Measurements from ENCODE around the gene SMOC2. TPM values are rescaled to one million over a fixed set of nuclear protein-coding genes. Genes with fewer than 3 reads are reported as not detected.
A peak's percentile ranks its signal among the peaks of the same experiment; 100 is the strongest.

The SMOC2 gene
- total and polyA plus RNA-seq, 4 donors: 1.3 to 6.4 (median 4.6) TPM

DNA sequence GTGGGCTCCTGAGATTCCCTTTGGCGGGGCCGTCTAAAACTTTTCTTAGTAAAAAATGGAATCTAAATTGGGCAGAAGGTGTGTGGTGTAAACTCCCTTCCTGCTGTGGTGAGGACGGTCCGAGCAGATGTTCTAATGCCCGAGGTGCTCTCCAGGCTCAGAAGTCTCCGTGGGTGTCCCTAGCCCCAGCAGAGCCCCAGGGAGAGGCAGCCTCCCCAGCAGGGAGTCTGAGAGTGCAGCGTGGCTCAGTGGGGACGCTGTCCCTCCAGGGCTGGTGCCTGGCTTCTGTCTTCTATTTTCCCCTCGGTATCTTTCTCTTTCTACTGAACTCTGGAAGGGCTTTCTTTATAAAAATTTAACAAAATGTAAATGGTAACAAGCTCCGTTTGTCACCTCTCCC lies 208.2 kb downstream of the SMOC2 start:
- Histone ChIP-seq H3K4me3 (no peak overlapping the region), H3K9ac (ENCODE audit: insufficient read depth in 1 of 2, low read length in 2 of 2) (no peak overlapping the region), H3K27me3 (ENCODE audit: control insufficient read depth in 3 of 3, insufficient read depth in 3 of 3, low read length in 2 of 3) (peaks cover 0 to 13% (median 5%) of the 10 kb centered on the region in 3 donors), H3K9me3 (ENCODE audit: control insufficient read depth in 4 of 4, insufficient read depth in 3 of 4, low read length in 3 of 4) (peaks cover 0 to 2% (median 0%) of the 10 kb centered on the region in 4 donors), H3K4me1 (ENCODE audit: control insufficient read depth in 5 of 5, insufficient read depth in 5 of 5, low read length in 5 of 5) (peaks cover 0 to 25% (median 8%) of the 10 kb centered on the region in 5 donors), H3K36me3 (ENCODE audit: control insufficient read depth in 4 of 4, insufficient read depth in 4 of 4, low read length in 4 of 4) (no peaks in the 10 kb centered on the region), H3K27ac (ENCODE audit: low read depth in 1 of 2, low read length in 1 of 2) (no peak overlapping the region)
- TF ChIP-seq CTCF (IDR thresholded peaks at IDR 0.05; ENCODE audit: control extremely low read depth, extremely low read depth): no peak
- DNase-seq: no peak
- WGBS, 2 donors: 36 to 49% methylated on average over 10 of the region's 10 CpGs
- ATAC-seq (ENCODE audit: insufficient read depth, low FRiP score): no peak

GRCh38 chr6:168650671-168651111 lies 209.7 kb downstream of the SMOC2 start:
- DNase-seq (peak; percentile 47 to 76 (median 49)), ATAC-seq (ENCODE audit: insufficient read depth, low FRiP score) (no peak)
- no peak overlapping the region for H3K27ac ChIP-seq (ENCODE audit: low read depth in 1 of 2, low read length in 1 of 2)
- no peak for TF ChIP-seq CTCF (IDR thresholded peaks at IDR 0.05; ENCODE audit: control extremely low read depth, extremely low read depth)
- no peaks in the 10 kb centered on the region for H3K36me3 ChIP-seq (ENCODE audit: control insufficient read depth in 4 of 4, insufficient read depth in 4 of 4, low read length in 4 of 4)
- H3K9me3 ChIP-seq (ENCODE audit: control insufficient read depth in 4 of 4, insufficient read depth in 3 of 4, low read length in 3 of 4): peaks cover 0 to 4% (median 0%) of the 10 kb centered on the region in 4 donors
- 49 to 72% methylated on average over 15 of the region's 15 CpGs for WGBS, 2 donors
- no peak overlapping the region for H3K9ac ChIP-seq (ENCODE audit: insufficient read depth in 1 of 2, low read length in 2 of 2)
- peaks cover 0 to 25% (median 8%) of the 10 kb centered on the region in 5 donors for H3K4me1 ChIP-seq (ENCODE audit: control insufficient read depth in 5 of 5, insufficient read depth in 5 of 5, low read length in 5 of 5)
- H3K4me3 ChIP-seq: no peak overlapping the region
- H3K27me3 ChIP-seq (ENCODE audit: control insufficient read depth in 3 of 3, insufficient read depth in 3 of 3, low read length in 2 of 3): peaks cover 0 to 13% (median 5%) of the 10 kb centered on the region in 3 donors

DNA sequence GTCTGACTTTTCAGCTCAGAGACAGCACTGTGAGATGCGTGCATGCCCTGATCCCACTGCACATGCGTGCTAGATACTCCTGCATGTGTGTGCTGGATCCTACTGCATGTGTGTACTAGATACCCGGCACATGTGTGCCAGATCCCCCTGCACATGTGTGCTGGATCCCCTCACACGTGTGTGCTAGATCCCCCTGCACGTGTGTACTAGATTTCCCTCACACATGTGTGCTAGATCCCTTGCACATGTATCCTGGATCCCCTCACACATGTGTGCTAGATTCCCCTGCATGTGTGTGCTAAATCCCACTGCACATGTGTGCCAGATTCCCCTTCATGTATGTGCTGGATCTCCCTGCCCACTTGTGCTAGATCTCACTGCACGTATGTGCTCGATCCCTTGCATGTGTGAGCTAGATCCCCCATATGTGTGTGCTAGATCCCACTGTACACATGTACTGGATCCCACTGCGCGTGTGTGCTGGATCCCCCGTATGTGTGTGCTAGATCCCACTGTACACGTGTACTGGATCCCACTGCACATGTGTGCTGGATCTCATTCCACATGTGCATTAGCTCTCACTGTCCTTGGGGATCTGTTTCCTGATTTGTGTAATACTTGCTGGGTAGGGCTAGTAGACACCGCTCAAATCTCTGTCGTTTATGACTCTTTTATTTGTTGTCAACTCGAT lies 214.6 kb downstream of the SMOC2 start:
- no peak overlapping the region for H3K27ac ChIP-seq (ENCODE audit: low read depth in 1 of 2, low read length in 1 of 2)
- H3K4me1 ChIP-seq (ENCODE audit: control insufficient read depth in 5 of 5, insufficient read depth in 5 of 5, low read length in 5 of 5): peaks cover 0 to 7% (median 3%) of the 10 kb centered on the region in 5 donors
- no peaks in the 10 kb centered on the region for H3K27me3 ChIP-seq (ENCODE audit: control insufficient read depth in 3 of 3, insufficient read depth in 3 of 3, low read length in 2 of 3)
- H3K9ac ChIP-seq (ENCODE audit: insufficient read depth in 1 of 2, low read length in 2 of 2): no peak overlapping the region
- no peak for TF ChIP-seq CTCF (IDR thresholded peaks at IDR 0.05; ENCODE audit: control extremely low read depth, extremely low read depth)
- no peaks in the 10 kb centered on the region for H3K36me3 ChIP-seq (ENCODE audit: control insufficient read depth in 4 of 4, insufficient read depth in 4 of 4, low read length in 4 of 4)
- whole genome bisulfite sequencing, 2 donors: 87 to 90% methylated on average over 14 of the region's 14 CpGs
- ATAC-seq (ENCODE audit: insufficient read depth, low FRiP score) (no peak), DNase-seq (no peak)
- H3K4me3 ChIP-seq: no peak overlapping the region
- H3K9me3 ChIP-seq (ENCODE audit: control insufficient read depth in 4 of 4, insufficient read depth in 3 of 4, low read length in 3 of 4): peaks cover 0 to 18% (median 0%) of the 10 kb centered on the region in 4 donors

Measured in lung (tissue), 12 donors.